Mucosa of rectum (tissue), 2 donors: ENCODE data around the gene KDM4E.
"Not testable (repeated sequence)": the region's sequence is repeated elsewhere in the genome, so short reads cannot be mapped to it uniquely, and the experiment has no call there.

Source experiments
- H3K27ac ChIP-seq, 2 donors: one replicate each; pipeline ENCODE4 v1.7.0; 2013; ENCODE audit warnings: inconsistent platforms in 2 of 2, low read depth in 2 of 2, low read length in 2 of 2
- H3K27me3 ChIP-seq, 2 donors: one replicate each; pipeline ENCODE4 v1.7.0; 2013; ENCODE audit warnings: low read length in 2 of 2; ENCODE audit not compliant: control insufficient read depth in 2 of 2, insufficient read depth in 2 of 2
- H3K36me3 ChIP-seq, 2 donors: one replicate each; pipeline ENCODE4 v1.7.0; 2013; ENCODE audit warnings: low read length in 2 of 2; ENCODE audit not compliant: control insufficient read depth in 2 of 2, insufficient read depth in 2 of 2
- H3K4me1 ChIP-seq, 2 donors: one replicate each; pipeline ENCODE4 v1.7.0; 2013; ENCODE audit warnings: low read length in 2 of 2, mild to moderate bottlenecking in 1 of 2; ENCODE audit not compliant: control insufficient read depth in 2 of 2, insufficient read depth in 2 of 2
- H3K4me3 ChIP-seq, 2 donors: one replicate each; pipeline ENCODE4 v1.7.0; 2013; ENCODE audit warnings: low read length in 2 of 2
- H3K9ac ChIP-seq, 2 donors: one replicate each; pipeline ENCODE4 v1.7.0; 2013; ENCODE audit warnings: low read length in 2 of 2, low read depth in 1 of 2, mild to moderate bottlenecking in 1 of 2
- H3K9me3 ChIP-seq, 2 donors: one replicate each; pipeline ENCODE4 v1.7.0; 2013; ENCODE audit warnings: low read length in 2 of 2; ENCODE audit not compliant: control insufficient read depth in 2 of 2
- donor health status: healthy.
- donor health status: Normal muscosa, but diverticular disease.

KDM4E gene

GRCh38 chr11:95014184-95014821, 10.8 kb upstream of the KDM4E start:
- Histone ChIP-seq H3K27ac (no peak overlapping the region), H3K4me3 (no peak overlapping the region)

DNA sequence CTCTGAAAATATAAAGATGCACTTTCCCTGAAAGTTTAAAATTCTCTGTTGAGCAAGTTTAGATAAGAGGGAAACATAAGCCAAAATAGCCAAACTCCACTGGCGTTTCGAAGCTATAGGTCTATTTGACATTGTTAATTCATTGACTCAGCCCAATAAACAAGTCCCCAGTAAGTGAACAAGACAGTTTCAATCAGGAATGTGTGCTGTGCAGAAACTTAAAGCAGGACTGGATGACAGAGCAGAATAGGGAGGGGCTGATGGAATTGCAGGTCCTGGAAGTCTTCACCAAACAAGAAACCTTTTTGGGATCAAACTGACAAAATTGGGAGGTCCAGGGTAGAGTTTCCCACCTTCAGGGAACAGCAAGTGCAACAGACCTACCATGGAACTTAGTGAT, 8.9 kb upstream of the KDM4E start:
- Histone ChIP-seq H3K4me1 (no peaks in the 10 kb centered on the region), H3K4me3 (no peak overlapping the region), H3K9me3 (no peaks in the 10 kb centered on the region), H3K27ac (no peak overlapping the region), H3K9ac (no peak overlapping the region), H3K36me3 (no peaks in the 10 kb centered on the region), H3K27me3 (no peaks in the 10 kb centered on the region)

More at GRCh38 chr11:95014184-95014821, 10.8 kb upstream of the KDM4E start:
- Histone ChIP-seq H3K36me3 (no peaks in the 10 kb centered on the region), H3K4me1 (no peaks in the 10 kb centered on the region), H3K9me3 (no peaks in the 10 kb centered on the region), H3K27me3 (no peaks in the 10 kb centered on the region), H3K9ac (no peak overlapping the region)

DNA sequence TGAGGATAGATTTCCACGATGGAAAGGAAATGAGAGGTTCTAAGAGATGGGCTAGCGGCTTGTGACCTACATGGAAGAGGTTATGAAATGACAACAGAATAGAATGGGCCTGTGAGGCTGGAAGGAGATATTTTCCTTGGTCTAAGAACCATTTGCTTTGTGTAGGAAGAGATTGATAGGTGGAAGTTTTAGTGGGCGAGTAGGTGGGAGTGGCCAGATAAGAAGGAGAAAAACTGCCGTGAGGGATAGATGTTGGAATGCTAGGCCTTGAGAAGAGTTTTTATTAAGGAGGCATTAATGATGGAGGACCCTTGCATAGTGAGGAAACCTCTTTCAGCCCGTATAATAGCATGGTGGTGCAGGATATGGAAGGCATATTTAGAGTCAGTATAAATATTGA, 3.6 kb upstream of the KDM4E start:
- not testable (repeated sequence) for H3K4me1 ChIP-seq, H3K4me3 ChIP-seq, H3K36me3 ChIP-seq, H3K27ac ChIP-seq, H3K27me3 ChIP-seq, H3K9ac ChIP-seq, H3K9me3 ChIP-seq

DNA sequence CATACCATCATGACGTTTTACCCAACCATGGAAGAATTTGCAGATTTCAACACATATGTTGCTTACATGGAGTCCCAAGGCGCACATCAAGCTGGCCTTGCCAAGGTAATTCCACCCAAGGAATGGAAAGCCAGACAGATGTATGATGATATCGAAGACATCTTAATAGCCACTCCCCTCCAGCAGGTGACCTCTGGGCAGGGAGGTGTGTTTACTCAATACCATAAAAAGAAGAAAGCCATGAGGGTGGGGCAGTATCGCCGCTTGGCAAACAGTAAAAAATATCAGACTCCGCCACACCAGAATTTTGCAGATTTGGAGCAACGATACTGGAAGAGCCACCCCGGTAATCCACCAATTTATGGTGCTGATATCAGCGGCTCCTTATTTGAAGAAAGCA, 536 bp downstream of the KDM4E start:
- not testable (repeated sequence) for H3K4me3 ChIP-seq, H3K27me3 ChIP-seq, H3K36me3 ChIP-seq, H3K27ac ChIP-seq, H3K9me3 ChIP-seq, H3K4me1 ChIP-seq, H3K9ac ChIP-seq

- no peak overlapping the region for H3K4me3 ChIP-seq
- no peaks in the 10 kb centered on the region for H3K9me3 ChIP-seq
These were observed 3.3 kb downstream of the KDM4E start for GRCh38 chr11:95028357-95028756.

DNA sequence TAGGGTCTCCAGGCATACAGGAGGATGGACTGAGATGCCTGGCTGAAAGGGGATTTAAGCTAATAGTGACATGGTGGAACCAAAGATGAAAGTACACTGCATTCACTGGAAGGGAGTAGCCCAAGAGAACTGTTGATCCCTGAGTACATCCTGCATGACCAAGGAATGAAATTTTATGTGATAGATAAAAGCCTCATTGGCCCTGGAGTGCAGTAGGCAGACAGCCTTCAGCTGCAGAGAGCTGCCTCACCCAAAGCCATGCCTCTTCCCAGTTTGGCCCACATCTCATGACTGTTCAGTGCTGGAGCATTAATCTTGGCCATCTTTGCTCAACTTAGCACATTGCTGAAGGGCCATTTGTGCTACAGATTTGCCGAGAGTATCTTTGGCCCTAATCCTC, 8.0 kb downstream of the KDM4E start:
- Histone ChIP-seq H3K4me1 (no peaks in the 10 kb centered on the region), H3K27me3 (no peaks in the 10 kb centered on the region), H3K36me3 (no peaks in the 10 kb centered on the region), H3K27ac (no peak overlapping the region), H3K4me3 (no peak overlapping the region), H3K9me3 (no peaks in the 10 kb centered on the region), H3K9ac (no peak overlapping the region)

More at GRCh38 chr11:95028357-95028756, 3.3 kb downstream of the KDM4E start:
- Histone ChIP-seq H3K27me3 (no peaks in the 10 kb centered on the region), H3K9ac (no peak overlapping the region), H3K27ac (no peak overlapping the region), H3K4me1 (no peaks in the 10 kb centered on the region), H3K36me3 (no peaks in the 10 kb centered on the region)

DNA sequence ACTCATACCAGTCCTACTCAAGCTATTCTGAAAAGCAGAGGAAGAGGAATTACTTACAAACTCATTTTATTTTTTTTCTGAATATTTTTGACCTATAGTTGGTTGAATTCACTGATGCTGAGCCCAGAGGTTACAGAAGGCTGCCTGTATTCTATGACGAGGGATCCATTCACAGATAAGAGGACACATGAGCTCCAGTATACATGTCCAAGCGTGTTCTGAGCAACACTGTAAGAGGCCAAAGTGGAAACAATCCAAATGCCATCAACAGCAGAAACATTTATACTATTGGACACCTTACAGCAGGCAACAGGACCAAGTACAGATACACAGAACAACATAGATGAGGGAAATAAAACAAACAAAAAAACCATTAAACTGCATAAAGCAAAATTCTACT, 10.3 kb downstream of the KDM4E start:
- H3K9me3 ChIP-seq = no peaks in the 10 kb centered on the region
- no peak overlapping the region for H3K9ac ChIP-seq
- H3K36me3 ChIP-seq = no peaks in the 10 kb centered on the region
- no peak overlapping the region for H3K4me3 ChIP-seq
- no peaks in the 10 kb centered on the region for H3K4me1 ChIP-seq
- no peak overlapping the region for H3K27ac ChIP-seq
- H3K27me3 ChIP-seq = no peaks in the 10 kb centered on the region

- not testable (repeated sequence) for H3K9me3 ChIP-seq, H3K4me1 ChIP-seq, H3K9ac ChIP-seq, H3K27me3 ChIP-seq, H3K4me3 ChIP-seq, H3K36me3 ChIP-seq, H3K27ac ChIP-seq
These were observed 12.4 kb downstream of the KDM4E start for GRCh38 chr11:95037356-95038035.

DNA sequence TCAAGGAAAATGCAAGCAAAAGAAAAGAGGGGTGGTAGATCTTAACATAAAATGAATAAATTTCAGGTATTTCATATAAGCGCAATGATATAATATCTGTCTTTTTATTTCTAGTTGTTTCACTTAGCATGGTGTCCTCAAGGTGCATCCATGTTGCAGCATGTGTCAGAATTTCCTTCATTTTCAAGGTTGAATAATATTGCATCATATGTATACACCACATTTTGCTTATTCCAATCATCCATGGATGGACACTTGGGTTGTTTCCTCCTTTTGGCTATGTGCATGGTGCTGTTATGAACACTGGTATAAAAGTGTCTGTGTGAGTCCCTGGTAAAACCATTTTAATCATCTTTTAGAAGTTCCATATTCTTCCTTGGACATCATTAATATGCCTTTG, 17.2 kb downstream of the KDM4E start:
- no peaks in the 10 kb centered on the region for H3K27me3 ChIP-seq
- H3K36me3 ChIP-seq = no peaks in the 10 kb centered on the region
- no peak overlapping the region for H3K4me3 ChIP-seq
- H3K27ac ChIP-seq = no peak overlapping the region
- H3K4me1 ChIP-seq = no peaks in the 10 kb centered on the region
- H3K9me3 ChIP-seq = no peaks in the 10 kb centered on the region
- no peak overlapping the region for H3K9ac ChIP-seq

GRCh38 chr11:95042906-95043305, 17.8 kb downstream of the KDM4E start:
- H3K4me1 ChIP-seq = no peaks in the 10 kb centered on the region

More at GRCh38 chr11:95042906-95043305, 17.8 kb downstream of the KDM4E start:
- Histone ChIP-seq H3K36me3 (no peaks in the 10 kb centered on the region), H3K9me3 (no peaks in the 10 kb centered on the region), H3K27ac (no peak overlapping the region), H3K27me3 (no peaks in the 10 kb centered on the region), H3K9ac (no peak overlapping the region), H3K4me3 (no peak overlapping the region)
